GM19397 (cell line): ENCODE results near the gene GPR32.
"Not testable (repeated sequence)": the region's sequence is repeated elsewhere in the genome, so short reads cannot be mapped to it uniquely, and the experiment has no call there.

Source experiments
- ATAC-seq: cut with Tn5 transposase; IDR thresholded peaks from one replicate; pipeline ENCODE4 v1.9.1; 2021; ENCODE audit warnings: mild to moderate bottlenecking, moderate library complexity; ENCODE audit not compliant: unreplicated experiment

Gene GPR32

GRCh38 chr19:50747141-50747540, 23.1 kb upstream of the GPR32 start:
- not testable (repeated sequence) for ATAC-seq

GRCh38 chr19:50749490-50749889, 20.8 kb upstream of the GPR32 start:
- ATAC-seq, result no peak

DNA sequence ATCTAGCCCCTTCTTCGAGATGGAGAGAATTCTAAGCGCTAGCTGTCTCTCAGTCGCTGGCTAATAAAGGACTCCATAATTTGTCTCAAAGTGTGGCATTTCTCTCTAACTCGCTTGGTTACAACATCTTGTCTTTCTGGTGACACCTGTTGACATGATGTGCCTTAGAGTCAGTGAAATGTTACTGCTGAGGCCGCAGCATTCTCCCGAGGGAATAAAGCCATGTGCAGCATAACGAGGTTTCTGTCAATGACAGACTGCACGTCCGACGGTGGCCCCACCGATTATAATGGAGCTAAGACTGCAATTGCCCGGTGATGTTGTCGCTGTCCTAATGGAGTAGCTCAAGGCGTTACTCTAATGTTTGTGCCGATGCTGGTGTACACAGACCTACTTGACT, 20.3 kb upstream of the GPR32 start:
- ATAC-seq, result no peak

DNA sequence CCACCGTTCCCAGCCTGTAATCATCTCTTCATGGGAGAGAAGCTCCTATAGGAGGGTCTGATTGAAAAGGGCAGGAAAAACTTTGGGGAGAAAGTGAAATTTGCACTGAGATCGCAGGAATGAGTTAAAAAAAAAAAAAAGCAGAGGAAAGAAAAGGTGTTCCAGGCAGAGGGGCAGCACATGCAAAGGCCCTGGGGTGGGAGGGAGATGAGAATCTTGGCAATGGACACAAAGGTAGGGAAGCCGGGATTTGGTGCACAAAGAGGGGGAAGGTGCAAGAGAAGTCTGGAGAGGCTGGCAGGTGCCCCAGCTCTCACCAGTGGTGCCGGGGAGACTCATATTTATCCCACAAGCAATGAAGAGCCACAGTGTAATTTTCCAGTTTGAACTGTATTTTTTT, 16.4 kb upstream of the GPR32 start:
- ATAC-seq, result no peak

DNA sequence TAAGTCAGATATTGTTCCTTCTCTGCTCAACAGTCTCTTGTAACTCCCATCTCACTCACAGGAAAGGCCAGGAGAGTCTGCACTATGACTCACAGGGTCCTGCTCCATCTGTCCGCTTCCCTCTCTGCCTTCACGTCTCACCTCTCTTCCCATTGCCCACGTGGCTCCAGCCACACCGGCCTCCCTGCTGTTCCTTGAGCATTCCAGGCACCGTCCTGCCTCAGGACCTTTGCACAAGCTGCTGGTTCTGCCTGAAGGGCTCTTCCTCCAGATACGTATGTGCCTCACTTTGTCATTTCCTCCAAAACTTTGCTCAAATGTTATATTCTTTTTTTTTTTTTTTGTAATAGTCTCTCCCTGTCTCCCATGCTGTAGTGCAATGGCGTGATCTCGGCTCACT, 14.0 kb upstream of the GPR32 start:
- not testable (repeated sequence) for ATAC-seq

DNA sequence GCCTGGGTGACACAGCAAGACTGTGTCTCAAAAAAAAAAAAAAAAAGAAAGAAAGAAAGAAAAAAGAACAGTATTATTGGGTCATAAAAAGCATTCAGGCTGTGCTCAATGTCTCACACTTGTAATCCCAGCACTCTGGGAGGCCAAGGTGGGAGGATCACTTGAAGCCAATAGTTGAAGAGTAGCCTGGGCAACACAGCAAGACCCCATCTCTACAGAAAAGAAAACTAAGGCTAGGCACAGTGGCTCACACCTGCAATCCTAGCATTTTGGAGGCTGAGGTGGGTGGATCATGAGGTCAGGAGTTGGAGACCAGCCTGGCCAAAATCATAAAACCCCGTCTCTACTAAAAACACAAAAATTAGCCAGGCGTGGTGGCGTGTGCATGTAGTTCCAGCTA, 12.6 kb upstream of the GPR32 start:
- ATAC-seq, result not testable (repeated sequence)

DNA sequence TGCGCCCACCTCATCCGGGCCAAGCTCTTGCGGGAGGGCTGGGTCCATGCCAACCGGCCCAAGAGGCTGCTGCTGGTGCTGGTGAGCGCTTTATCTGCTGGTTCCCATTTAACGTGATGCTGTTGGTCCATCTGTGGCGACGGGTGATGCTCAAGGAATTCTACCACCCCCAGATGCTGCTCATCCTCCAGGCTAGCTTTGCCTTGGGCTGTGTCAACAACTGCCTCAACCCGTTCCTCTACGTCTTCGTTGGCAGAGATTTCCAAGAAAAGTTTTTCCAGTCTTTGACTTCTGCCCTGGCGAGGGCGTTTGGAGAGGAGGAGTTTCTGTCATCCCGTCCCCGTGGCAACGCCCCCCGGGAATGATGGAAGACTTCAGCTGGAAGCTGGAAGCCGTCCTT, 11.2 kb upstream of the GPR32 start:
- ATAC-seq, result not testable (repeated sequence)

DNA sequence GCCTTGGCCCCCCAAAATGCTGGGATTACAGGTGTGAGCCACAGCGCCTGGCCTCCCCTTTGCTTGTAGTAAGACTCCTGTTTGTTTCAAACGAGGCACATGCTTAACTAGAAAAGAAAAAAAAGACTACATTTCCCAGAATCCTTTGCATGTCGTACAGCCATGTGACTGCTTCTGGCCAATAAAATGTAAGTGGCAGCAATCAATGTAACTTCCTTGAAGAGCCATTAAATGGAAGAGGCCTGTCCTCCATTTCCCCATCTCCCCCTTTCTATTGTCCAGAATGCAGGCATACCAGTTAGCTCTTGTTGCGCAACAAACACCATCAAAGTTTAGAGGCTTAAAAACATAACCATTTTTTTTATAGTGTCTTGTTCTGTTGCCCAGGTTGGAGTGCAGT, 10.4 kb upstream of the GPR32 start:
- no peak for ATAC-seq

DNA sequence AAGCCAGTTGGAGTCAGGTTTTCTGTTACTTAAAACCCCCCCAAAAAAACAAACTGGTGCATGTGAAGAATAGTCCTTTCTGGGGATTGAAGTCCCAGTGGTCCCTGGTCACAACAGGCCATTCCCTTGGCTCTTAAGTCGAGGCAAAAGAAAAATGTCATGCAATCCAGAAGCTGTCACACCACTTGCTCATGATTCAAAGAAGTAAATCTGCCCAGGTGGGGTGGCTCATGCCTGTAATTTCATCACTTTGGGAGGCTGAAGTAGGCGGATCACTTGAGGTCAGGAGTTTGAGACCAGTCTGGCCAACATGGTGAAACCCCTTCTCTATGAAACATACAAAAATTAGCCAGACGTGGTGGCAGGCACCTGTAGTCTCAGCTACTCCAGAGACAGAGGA, 8.8 kb upstream of the GPR32 start:
- not testable (repeated sequence) for ATAC-seq

GRCh38 chr19:50763521-50763920, 6.7 kb upstream of the GPR32 start:
- not testable (repeated sequence) for ATAC-seq

- ATAC-seq, result no peak
Observed at GRCh38 chr19:50764409-50764808, 5.9 kb upstream of the GPR32 start.

GRCh38 chr19:50766746-50767145, 3.5 kb upstream of the GPR32 start:
- ATAC-seq, result not testable (repeated sequence)

GRCh38 chr19:50767263-50767662, 3.0 kb upstream of the GPR32 start:
- ATAC-seq, result not testable (repeated sequence)

- no peak for ATAC-seq
Observed at GRCh38 chr19:50768277-50768676, 2.0 kb upstream of the GPR32 start.

DNA sequence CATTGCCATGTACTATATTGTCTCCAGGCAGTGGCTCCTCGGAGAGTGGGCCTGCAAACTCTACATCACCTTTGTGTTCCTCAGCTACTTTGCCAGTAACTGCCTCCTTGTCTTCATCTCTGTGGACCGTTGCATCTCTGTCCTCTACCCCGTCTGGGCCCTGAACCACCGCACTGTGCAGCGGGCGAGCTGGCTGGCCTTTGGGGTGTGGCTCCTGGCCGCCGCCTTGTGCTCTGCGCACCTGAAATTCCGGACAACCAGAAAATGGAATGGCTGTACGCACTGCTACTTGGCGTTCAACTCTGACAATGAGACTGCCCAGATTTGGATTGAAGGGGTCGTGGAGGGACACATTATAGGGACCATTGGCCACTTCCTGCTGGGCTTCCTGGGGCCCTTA, 624 bp downstream of the GPR32 start:
- no peak for ATAC-seq

DNA sequence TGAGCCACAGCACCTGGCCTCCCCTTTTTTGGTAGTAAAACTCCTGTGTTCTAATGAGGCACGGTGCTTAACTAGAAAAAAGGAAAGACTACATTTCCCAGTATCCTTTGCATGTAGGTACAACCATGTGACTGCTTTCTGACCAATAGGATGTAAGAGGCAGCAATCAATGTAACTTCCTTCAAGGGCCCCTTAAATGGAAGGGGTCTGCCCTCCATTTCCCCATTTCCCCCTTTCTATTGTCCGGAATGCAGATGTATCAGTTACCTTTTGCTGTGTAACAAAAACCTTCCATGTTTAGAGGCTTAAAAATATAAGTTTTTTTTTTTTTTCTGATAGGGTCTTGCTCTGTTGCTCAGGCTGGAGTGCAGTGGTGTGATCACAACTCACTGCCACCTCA, 2.2 kb downstream of the GPR32 start:
- no peak for ATAC-seq

- ATAC-seq, result not testable (repeated sequence)
Observed at GRCh38 chr19:50772912-50773311, 2.6 kb downstream of the GPR32 start.

DNA sequence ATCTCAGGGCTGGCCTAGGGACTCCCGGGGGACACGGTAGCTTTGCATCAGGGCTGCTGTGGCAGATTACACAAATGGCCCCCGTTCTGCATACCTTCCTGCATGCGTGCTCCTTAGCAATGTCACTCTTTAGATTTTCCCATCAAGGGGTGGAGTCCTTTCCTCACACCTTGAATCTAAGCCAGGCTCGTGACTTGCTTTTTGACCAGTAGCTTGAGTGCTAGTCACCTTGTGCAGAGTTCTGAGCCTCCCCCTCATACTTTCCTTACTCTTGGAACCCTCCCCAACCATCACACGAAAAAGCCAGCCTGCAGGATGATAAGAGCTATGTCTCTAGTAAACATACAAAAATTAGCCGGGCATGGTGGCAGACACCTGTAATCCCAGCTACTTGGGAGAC, 3.2 kb downstream of the GPR32 start:
- not testable (repeated sequence) for ATAC-seq

DNA sequence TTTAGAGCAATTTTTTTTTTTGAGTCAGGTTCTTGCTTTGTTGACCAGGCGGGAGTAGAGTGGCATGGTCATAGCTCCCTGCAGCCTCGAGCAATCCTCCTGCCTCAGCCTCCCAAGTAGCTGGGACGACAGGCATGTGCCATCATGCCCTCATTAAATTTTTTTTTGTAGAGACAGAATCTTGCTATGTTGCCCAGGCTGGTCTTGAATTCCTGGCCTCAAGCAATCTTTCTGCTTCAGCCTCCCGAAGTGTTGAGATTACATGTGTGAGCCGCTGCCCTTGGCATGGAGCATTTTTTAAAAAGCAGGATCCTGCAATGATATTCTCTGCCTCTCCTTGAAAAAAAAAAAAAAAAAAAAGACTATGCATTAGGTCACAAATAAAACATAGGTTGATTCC, 5.9 kb downstream of the GPR32 start:
- ATAC-seq, result no peak

- no peak for ATAC-seq
Observed at GRCh38 chr19:50777261-50777660, 7.0 kb downstream of the GPR32 start.

DNA sequence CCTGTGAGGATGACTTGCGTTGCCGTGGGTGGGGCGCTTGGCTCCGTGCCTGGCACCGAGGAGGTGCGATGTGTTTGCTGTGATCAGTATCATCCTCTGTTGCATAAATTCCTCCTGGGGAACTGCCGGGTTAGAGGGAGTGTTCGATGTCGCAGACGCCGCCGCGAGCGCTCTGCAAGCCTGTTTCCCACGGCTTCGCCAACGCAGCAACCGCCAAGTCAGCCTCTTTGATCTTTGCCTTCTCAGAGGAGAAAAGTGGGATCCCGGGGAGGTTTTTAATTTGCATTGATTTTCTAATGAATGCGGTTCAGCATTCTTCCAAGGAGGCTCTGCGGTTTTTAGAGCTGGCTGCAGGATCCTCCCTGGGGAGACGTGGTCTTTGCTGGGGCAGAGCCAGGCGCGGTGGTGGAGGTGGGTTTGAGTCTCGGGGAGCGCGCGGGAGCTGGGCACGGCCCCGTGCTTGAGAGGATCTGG, 7.6 kb downstream of the GPR32 start:
- no peak for ATAC-seq

- no peak for ATAC-seq
Observed at GRCh38 chr19:50778906-50779430, 8.7 kb downstream of the GPR32 start.
